Endothelial cell (in vitro differentiated cells): Measurements from ENCODE around the gene ATP2C2. TPM values are rescaled to one million over a fixed set of nuclear protein-coding genes. Genes with fewer than 3 reads are reported as not detected.

Source experiments
- DNase-seq: peaks from one replicate; pipeline ENCODE4 v3.0.0; 2021; ENCODE audit warnings: low spot score
- H3K27ac Mint-ChIP-seq: one replicate; pipeline ENCODE4 v1.8.0; 2021; ENCODE audit warnings: mixed read lengths, inconsistent platforms; ENCODE audit not compliant: unreplicated experiment
- H3K27me3 Mint-ChIP-seq: one replicate; pipeline ENCODE4 v1.8.0; 2021; ENCODE audit warnings: mild to moderate bottlenecking, moderate library complexity, mixed read lengths, inconsistent platforms; ENCODE audit not compliant: unreplicated experiment
- H3K36me3 Mint-ChIP-seq: one replicate; pipeline ENCODE4 v1.8.0; 2021; ENCODE audit warnings: mild to moderate bottlenecking, low read depth, mixed read lengths, inconsistent platforms; ENCODE audit not compliant: unreplicated experiment
- H3K4me1 Mint-ChIP-seq: one replicate; pipeline ENCODE4 v1.8.0; 2021; ENCODE audit warnings: mild to moderate bottlenecking, mixed read lengths, inconsistent platforms; ENCODE audit not compliant: unreplicated experiment
- H3K4me3 Mint-ChIP-seq: one replicate; pipeline ENCODE4 v1.8.0; 2021; ENCODE audit warnings: mild to moderate bottlenecking, mixed read lengths, inconsistent platforms; ENCODE audit not compliant: unreplicated experiment
- H3K9me3 Mint-ChIP-seq: one replicate; pipeline ENCODE4 v1.8.0; 2021; ENCODE audit warnings: mixed read lengths, inconsistent platforms; ENCODE audit not compliant: unreplicated experiment
- CTCF ChIP-seq: fragments of 200-600 bp; sonication (generic); IDR thresholded peaks from one replicate; pipeline ENCODE4 v1.5.0; 2021; ENCODE audit warnings: antibody characterized with exemption; ENCODE audit not compliant: unreplicated experiment
- total RNA-seq: library from RNA; stranded (reverse); fragmentation: NEBNext Ultra II Directional; extraction: Animal tissue kit (Norgen Biotek cat#: 25700); gene quantifications from one replicate; pipeline ENCODE4 v1.2.1, GENCODE V29; 2021; ENCODE audit not compliant: unreplicated experiment

ATP2C2 gene
- total RNA-seq, 1 donor from 2014 or later = 2.7 TPM

- no peaks in the 10 kb centered on the region for H3K9me3 Mint-ChIP-seq
- no peak for TF ChIP-seq CTCF
- H3K36me3 Mint-ChIP-seq = peaks cover 33% of the 10 kb centered on the region
- H3K4me3 Mint-ChIP-seq = no peak overlapping the region
- peaks cover 5% of the 10 kb centered on the region for H3K4me1 Mint-ChIP-seq
- no peak for DNase-seq
- H3K27me3 Mint-ChIP-seq = peaks cover 3% of the 10 kb centered on the region
- H3K27ac Mint-ChIP-seq = no peak overlapping the region
These were observed 131.3 kb downstream of the ATP2C2 start for GRCh38 chr16:84499638-84500037.

GRCh38 chr16:84500531-84500930, 132.2 kb downstream of the ATP2C2 start:
- peaks cover 26% of the 10 kb centered on the region for H3K36me3 Mint-ChIP-seq
- peaks cover 6% of the 10 kb centered on the region for H3K4me1 Mint-ChIP-seq
- no peak overlapping the region for H3K27ac Mint-ChIP-seq
- DNase-seq = no peak
- no peaks in the 10 kb centered on the region for H3K27me3 Mint-ChIP-seq
- no peak for TF ChIP-seq CTCF
- H3K4me3 Mint-ChIP-seq = no peak overlapping the region
- H3K9me3 Mint-ChIP-seq = no peaks in the 10 kb centered on the region

- no peak overlapping the region for H3K27ac Mint-ChIP-seq
- DNase-seq = no peak
These were observed 132.9 kb downstream of the ATP2C2 start for GRCh38 chr16:84501077-84501735.

GRCh38 chr16:84502075-84502474, 133.7 kb downstream of the ATP2C2 start:
- peaks cover 7% of the 10 kb centered on the region for H3K4me1 Mint-ChIP-seq
- no peaks in the 10 kb centered on the region for H3K9me3 Mint-ChIP-seq
- no peak overlapping the region for H3K27ac Mint-ChIP-seq
- no peak for DNase-seq
- no peak for TF ChIP-seq CTCF
- H3K4me3 Mint-ChIP-seq = no peak overlapping the region
- H3K27me3 Mint-ChIP-seq = no peaks in the 10 kb centered on the region
- H3K36me3 Mint-ChIP-seq = peaks cover 11% of the 10 kb centered on the region

More at GRCh38 chr16:84501077-84501735, 132.9 kb downstream of the ATP2C2 start:
- Mint-ChIP-seq H3K9me3 (no peaks in the 10 kb centered on the region), H3K4me3 (no peak overlapping the region), H3K27me3 (no peaks in the 10 kb centered on the region), H3K36me3 (peaks cover 19% of the 10 kb centered on the region), H3K4me1 (peaks cover 7% of the 10 kb centered on the region)
- TF ChIP-seq CTCF = no peak

GRCh38 chr16:84502581-84502980, 134.2 kb downstream of the ATP2C2 start:
- TF ChIP-seq CTCF = no peak
- peaks cover 6% of the 10 kb centered on the region for H3K36me3 Mint-ChIP-seq
- no peak overlapping the region for H3K4me3 Mint-ChIP-seq
- H3K4me1 Mint-ChIP-seq = peaks cover 7% of the 10 kb centered on the region
- no peaks in the 10 kb centered on the region for H3K9me3 Mint-ChIP-seq
- peaks cover 1% of the 10 kb centered on the region for H3K27me3 Mint-ChIP-seq
- DNase-seq = no peak
- H3K27ac Mint-ChIP-seq = no peak overlapping the region
